Hematopoietic multipotent progenitor cell treated with erythropoietin and hydrocortisone succinate and interleukin-3 and kit ligand, for 8 days (in vitro differentiated cells): Measurements from ENCODE around the gene PKD1L1.
"Not testable (repeated sequence)": the region's sequence is repeated elsewhere in the genome, so short reads cannot be mapped to it uniquely, and the experiment has no call there.

Source experiments
- DNase-seq: peaks from one replicate; pipeline ENCODE4 v3.0.0-alpha.2; 2015

The PKD1L1 gene

GRCh38 chr7:47937065-47937687 lies 11.1 kb downstream of the PKD1L1 start:
- no peak for DNase-seq

GRCh38 chr7:47936323-47936722 lies 11.9 kb downstream of the PKD1L1 start:
- no peak for DNase-seq

GRCh38 chr7:47935336-47935735 lies 12.9 kb downstream of the PKD1L1 start:
- DNase-seq = no peak

- no peak for DNase-seq
Measured at GRCh38 chr7:47934831-47935230, 13.4 kb downstream of the PKD1L1 start.

- DNase-seq = no peak
Measured at GRCh38 chr7:47933215-47933614, 15.1 kb downstream of the PKD1L1 start.

- DNase-seq = no peak
Measured at GRCh38 chr7:47932466-47933037, 15.7 kb downstream of the PKD1L1 start.

GRCh38 chr7:47932016-47932415 lies 16.2 kb downstream of the PKD1L1 start:
- DNase-seq = no peak

- no peak for DNase-seq
Measured at GRCh38 chr7:47931005-47932004, 17.0 kb downstream of the PKD1L1 start.

GRCh38 chr7:47924266-47924665 lies 24.0 kb downstream of the PKD1L1 start:
- DNase-seq = no peak

GRCh38 chr7:47923081-47923875 lies 25.0 kb downstream of the PKD1L1 start:
- DNase-seq = not testable (repeated sequence)

- DNase-seq = not testable (repeated sequence)
Measured at GRCh38 chr7:47916514-47916913, 31.8 kb downstream of the PKD1L1 start.

- no peak for DNase-seq
Measured at GRCh38 chr7:47915616-47915976, 32.7 kb downstream of the PKD1L1 start.

GRCh38 chr7:47914717-47915615 lies 33.3 kb downstream of the PKD1L1 start:
- no peak for DNase-seq

- DNase-seq = no peak
Measured at GRCh38 chr7:47912332-47912731, 35.9 kb downstream of the PKD1L1 start.

GRCh38 chr7:47908720-47909119 lies 39.5 kb downstream of the PKD1L1 start:
- DNase-seq = no peak

- no peak for DNase-seq
Measured at GRCh38 chr7:47907981-47908616, 40.2 kb downstream of the PKD1L1 start.

GRCh38 chr7:47906883-47907282 lies 41.4 kb downstream of the PKD1L1 start:
- no peak for DNase-seq

GRCh38 chr7:47905076-47905920 lies 43.0 kb downstream of the PKD1L1 start:
- DNase-seq = no peak

GRCh38 chr7:47902013-47902412 lies 46.3 kb downstream of the PKD1L1 start:
- DNase-seq = no peak

GRCh38 chr7:47901542-47901941 lies 46.7 kb downstream of the PKD1L1 start:
- no peak for DNase-seq
